IPS-18c (cell line): ENCODE results near the gene HSPBP1.

ENCODE experiments used
- H3K4me3 ChIP-seq: 2 replicates; pipeline ENCODE4 v1.7.0; 2013; ENCODE audit warnings: low read depth, mild to moderate bottlenecking, low read length, moderate library complexity; ENCODE audit not compliant: insufficient read depth
- H3K9me3 ChIP-seq: one replicate; pipeline ENCODE4 v1.6.1; 2013; ENCODE audit warnings: mild to moderate bottlenecking, low read length, moderate library complexity; ENCODE audit not compliant: control insufficient read depth, insufficient read depth

HSPBP1 gene

DNA sequence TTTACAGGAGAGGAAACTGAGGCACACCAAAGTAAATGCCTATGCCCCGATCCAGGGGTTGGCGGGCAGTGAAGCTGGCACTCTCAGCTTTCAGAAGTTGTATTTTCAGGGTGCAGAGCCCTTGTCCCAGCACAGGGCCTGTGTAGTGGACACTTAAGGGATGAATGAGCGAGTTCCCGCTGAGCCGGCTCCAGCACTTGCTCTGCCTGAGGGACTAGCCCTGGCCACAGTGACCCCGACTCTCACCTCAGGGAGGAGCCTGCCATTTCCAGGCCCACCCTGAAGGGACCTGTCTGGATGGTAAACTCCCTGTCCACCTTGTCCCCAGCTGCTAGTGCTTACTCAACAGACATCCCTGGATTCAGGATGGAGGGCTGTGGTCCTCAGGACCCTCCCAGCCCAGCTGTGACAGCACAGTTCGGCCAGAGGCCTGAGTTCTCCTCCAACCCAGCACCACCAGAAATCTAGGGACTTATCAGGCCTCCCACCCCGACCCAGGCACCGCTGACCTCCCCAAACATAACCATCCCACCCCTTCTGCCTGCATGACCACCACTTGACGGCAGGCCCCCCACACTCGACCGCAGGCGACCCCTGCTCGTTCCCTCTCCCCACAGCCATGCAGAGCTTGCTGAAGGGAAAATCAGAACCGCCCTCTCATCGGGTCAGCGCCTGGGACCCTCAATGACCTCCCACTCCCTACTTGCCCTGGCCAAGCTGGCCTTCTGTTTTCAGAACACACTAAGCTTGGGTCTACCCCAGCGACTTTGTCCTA lies 29.5 kb downstream of the HSPBP1 start:
- no peaks in the 10 kb centered on the region for H3K9me3 ChIP-seq
- no peak overlapping the region for H3K4me3 ChIP-seq

DNA sequence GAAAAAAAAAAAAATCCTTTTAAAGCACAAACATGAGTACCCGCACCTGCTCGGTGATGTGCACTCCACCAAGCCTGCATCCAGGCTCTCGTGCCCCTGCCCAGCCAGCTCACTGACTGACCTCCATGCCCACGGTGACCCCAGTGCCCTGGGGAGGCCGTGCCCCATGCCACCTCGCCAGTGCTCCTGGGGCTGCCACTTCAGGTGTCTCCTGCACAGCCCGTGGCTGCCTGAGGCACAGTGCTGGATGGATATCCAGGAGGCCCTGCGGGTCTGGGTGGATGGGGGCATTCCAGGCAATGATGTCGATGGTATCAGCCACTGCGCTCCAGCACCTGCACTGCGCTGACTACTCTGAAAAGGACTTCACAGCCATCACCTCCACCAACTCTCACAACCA lies 30.1 kb downstream of the HSPBP1 start:
- H3K9me3 ChIP-seq = no peaks in the 10 kb centered on the region
- H3K4me3 ChIP-seq = no peak overlapping the region

DNA sequence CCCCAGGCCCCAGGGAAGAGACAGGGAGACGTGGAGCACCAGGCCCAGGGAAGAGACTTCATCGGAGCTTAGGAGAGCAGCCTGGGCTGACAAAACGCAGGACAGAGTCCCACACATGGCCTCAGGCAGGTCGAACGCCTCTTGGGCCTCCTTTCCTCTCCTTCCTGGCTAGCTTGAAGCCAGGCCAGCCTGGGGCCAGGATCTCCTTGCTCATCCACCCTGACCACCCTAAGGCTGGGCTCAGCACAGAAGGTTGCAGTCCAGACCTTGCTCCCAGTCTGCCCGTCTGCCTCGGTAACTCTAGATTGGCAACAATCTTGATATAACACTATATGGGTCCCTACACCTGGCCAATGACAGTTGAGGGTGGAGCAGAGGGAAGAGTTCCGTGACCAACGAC lies 31.2 kb downstream of the HSPBP1 start:
- Histone ChIP-seq H3K9me3 (no peaks in the 10 kb centered on the region), H3K4me3 (no peak overlapping the region)

DNA sequence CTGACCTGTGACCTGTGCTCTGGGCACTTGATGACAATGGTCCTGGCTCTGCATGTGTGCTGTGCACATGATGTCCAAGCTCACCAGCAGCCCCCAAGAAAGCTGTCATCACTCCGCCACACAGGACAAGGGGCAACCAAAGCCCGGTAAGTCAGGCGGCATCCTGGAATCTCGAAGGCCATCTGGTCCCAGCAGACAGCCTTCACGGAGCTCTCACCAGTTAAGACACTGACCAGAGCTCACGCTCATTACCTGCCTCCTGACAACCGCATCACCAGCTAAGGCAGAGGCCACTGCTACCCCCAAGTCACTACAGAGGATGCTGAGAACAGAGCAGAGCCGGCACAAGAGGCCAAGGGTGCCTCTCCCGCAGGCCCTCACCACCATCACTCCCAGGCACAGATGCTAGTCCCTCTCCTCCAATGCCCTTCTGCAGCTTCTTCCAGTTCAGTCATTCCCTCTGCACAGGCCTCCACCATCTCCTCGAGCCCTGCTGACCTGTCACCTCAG lies 31.7 kb downstream of the HSPBP1 start:
- H3K9me3 ChIP-seq = no peaks in the 10 kb centered on the region
- H3K4me3 ChIP-seq = no peak overlapping the region

DNA sequence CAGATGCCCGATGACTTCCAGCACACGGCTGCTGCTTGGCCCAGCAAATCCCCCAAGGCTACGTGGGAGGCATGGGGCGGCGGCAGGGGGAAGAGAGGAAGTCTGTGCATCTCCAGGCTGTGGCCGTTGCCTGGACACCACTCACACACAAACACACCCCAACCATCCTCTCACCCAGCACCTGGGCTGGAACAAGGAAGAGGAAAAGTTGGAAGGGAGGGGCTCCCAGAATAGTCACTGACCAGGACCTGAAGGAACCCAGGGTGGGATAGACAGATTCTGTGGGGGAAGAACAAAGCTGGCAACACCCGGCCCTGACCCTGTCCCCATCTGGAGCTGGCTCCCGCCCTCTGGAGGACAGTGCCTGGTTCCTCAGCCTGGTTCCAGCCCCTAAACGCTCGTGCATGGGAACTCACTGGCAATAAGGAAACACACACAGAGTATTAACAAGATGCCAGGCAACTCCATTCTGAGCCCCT lies 32.2 kb downstream of the HSPBP1 start:
- no peak overlapping the region for H3K4me3 ChIP-seq

DNA sequence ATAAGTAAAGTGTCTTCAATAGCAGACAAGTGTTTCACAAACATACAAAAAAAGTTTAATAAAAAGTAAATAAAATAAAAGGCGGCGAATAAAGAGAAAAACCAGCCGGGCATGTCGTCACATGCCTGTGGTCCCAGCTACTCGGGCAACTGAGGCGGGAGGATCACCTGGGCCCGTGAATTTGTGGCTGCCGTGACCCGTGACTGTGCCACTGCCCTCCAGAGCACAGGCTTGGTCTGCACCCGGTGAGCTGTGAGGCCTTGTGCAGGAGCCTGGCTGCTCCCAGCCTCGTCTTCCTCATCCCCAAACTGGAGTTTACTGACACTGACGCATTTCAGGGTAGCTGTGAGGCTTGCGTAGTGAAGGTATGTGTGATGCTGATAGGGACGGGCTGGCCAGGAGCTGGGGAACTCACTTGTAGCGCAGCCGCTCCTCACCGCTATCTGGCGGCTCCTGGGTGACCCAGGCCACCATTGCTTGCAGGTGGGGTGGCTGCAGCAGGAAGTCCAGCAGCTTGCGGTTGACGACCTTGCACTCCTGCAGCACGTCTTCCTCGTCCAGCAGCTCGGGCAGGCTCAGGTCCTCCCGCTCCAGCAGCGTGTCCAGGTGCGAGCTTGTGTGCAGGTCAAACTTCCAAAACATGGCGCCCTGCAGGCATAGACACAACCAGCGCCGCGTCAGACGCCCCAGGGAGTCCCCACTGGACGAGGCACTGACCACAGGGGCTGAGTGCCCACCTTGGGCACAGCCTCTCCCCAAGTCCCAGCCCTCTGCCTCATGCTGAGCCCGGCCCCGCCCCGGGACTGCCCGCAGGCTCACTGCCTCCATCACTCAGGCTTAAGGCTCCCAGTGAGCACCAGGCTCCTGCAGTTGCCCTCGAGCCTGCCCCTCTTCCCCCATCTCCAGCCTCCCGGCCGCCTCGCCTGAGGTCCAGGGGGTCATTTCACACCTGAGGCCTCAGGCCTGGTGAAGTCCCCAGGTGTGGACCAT lies 33.2 kb downstream of the HSPBP1 start:
- Histone ChIP-seq H3K4me3 (no peak overlapping the region), H3K9me3 (no peaks in the 10 kb centered on the region)

More for the DNA sequence above, 32.2 kb downstream of the HSPBP1 start:
- no peaks in the 10 kb centered on the region for H3K9me3 ChIP-seq

DNA sequence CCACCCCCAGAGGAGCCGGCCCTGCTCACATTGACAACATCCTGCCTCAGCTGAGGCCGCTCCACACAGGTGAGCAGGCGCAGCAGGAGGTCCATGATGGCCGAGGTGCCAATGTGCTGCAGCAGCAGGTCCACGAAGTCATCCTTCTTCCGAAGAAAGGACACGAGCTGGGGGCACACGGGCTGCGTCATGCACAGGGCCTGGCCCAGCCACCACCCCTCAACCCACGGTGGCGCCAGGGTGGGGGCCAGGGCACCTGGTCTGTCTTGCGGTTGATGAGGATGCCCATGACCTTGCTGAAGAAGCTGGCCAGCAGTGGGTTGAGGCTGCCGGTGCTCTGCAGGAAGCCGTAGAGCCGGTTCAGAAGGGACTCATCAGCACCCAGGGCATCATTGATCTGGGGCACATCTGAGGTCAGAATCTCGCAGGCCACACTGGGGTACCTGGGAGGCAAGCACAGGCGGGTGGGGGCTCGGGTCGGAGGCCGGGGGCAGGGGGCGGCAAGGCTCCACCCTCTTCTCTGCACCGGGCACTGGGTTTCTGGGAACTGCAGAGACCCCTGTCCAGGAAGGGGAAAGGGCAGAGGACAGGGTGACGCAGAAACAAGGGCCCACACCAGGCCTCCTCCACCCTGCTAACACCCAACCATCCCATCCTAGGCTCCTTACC lies 34.5 kb downstream of the HSPBP1 start:
- Histone ChIP-seq H3K9me3 (no peaks in the 10 kb centered on the region), H3K4me3 (no peak overlapping the region)

DNA sequence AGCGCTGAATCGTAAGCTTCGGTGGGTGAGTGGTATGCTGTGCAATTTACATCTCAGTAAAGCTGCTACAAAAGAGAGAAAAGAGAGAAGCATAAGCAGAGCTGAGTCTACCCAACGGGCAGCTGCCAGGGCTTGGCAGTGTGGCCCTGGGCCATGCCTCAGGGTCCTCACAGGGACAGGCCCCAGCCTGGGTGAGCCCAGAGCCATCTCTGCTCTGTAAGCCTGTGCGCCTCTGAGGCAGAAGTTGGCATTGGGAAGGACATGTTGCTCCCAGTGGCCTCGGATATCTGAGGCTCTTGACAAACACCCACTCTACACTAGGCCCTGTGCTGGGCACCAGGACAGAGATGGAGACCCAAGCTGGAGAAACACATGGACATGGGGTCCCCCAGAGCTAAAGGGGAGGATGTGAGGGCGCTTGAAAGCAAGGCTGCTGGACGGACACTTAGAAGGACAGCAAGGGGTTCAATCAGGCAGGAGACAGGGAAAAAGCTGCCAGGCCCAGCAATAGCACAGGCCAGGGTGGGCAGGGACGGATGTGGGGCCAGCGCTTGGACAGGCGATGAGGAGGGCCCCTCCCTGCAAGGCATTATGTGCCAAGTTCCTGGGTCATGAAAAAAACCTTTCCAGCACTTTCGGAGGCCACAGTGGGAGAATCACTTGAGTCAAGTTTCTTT lies 35.8 kb downstream of the HSPBP1 start:
- Histone ChIP-seq H3K4me3 (no peak overlapping the region), H3K9me3 (no peaks in the 10 kb centered on the region)

DNA sequence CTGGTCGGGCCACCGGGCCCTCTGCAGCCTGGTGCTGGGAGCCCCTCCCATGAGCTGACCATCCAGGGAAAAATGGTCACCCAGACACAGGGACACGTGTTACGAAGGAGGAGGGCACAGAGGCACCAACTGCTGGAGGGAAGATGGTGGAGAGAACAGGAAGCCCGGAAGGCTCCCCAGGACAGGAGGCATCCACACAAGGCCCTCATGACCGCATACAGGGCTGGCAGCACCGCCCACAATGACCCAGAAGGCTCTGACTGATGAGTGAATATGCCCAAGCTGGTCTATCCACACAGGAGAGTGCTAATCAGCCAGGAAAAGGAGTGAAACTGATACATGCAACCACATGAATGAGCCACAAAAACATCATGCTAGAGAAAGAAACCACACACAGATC lies 37.4 kb downstream of the HSPBP1 start:
- no peaks in the 10 kb centered on the region for H3K9me3 ChIP-seq

DNA sequence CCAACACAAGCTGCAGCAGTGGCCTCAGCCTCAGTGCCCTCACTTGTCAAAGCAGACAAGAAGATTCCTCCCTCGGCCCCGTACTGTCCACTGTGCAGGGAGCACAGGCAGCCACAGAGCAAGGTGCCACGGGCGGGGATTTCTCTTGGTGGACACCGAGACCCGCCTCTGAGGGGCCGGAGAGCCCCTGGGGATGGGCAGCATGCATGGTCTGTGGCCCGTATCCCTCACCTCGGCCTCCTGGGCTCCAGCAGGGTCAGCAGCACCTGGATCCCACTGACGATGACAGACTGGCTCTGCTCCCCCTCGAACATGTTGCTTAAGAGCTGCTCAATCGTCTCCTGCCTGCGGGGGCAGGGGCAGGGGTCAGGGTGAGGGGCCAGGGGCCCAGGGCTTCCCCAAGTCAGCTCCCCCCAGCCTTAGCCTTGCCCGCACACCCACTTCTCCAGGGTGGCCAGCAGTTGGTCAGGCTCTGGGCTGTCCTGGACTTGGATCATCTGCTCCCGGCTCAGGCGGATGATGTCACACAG lies 37.9 kb downstream of the HSPBP1 start:
- no peaks in the 10 kb centered on the region for H3K9me3 ChIP-seq
- no peak overlapping the region for H3K4me3 ChIP-seq

More for the DNA sequence above, 37.4 kb downstream of the HSPBP1 start:
- H3K4me3 ChIP-seq = no peak overlapping the region

DNA sequence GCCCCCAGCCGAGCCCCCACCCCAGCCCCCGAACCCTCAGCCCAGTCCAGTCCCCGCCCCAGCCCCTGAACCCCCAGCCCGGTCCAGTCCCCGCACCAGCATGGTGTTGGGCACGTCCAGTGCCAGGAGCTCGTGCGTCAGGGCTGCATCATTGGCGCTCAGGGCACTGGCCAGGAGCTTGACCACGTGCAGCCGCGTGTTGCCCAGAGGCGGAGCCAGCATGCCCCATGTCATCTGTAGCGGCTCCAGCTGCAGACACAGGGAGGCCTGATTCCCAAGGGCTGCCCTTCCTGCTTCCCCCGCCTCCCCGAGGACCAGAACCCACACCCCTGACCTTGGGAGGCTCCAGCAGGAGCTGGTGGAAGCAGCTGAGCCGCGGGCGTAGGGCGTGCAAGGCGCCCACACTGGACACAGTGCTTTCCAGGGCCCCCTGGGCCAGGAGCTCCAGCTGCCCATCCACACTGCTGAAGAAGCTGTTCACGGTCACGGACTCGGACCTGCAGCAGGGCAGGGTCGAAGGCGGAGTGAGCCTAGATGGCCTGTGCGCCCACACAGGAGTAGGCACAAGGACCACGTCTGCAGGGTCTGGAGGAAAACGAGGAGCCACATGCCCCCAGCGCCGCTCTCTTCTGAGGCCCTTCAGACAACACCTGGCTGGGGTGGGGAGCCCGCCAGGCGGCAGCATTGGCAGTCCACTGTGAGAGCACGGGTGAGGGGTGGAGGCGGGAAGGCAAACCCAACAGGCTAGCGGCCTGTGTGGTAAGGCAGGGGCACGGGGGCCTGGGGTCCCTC lies 38.6 kb downstream of the HSPBP1 start:
- Histone ChIP-seq H3K4me3 (no peak overlapping the region), H3K9me3 (no peaks in the 10 kb centered on the region)

DNA sequence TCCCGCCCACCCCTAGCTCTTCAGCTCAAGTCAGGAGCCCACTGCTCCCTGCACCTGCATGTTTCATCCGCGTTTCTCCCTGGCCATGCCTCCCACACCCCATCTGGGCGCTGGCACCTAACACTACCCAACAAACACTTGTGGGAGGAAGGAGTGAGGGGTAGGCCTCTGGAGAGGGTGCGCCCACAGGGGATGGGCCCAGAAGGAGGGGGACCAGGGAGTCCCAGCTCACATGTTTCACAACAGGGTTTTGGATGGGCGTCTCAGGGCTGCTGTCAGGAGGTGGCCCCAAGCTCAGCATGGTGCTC lies 39.2 kb downstream of the HSPBP1 start:
- Histone ChIP-seq H3K4me3 (no peak overlapping the region), H3K9me3 (no peaks in the 10 kb centered on the region)

DNA sequence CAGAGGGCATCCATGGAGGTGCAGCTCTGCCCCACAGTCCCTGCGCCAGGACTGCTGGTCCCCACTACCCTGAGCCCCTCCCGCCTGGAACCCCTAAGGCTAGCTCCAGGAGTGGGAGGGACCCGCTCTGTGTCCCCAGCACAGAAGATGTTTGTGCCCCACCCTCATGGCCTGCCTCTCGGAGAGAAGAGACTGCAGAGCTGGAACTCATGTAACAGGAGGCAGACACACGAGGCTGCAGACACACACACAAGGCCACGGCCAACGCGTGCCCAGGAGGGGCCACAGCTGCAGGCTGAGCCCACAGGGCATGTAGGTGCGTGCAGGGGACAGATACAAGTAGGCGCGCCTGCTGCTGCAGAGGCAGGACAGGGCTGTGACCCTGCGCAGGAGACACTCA lies 40.9 kb downstream of the HSPBP1 start:
- Histone ChIP-seq H3K4me3 (no peak overlapping the region), H3K9me3 (no peaks in the 10 kb centered on the region)

DNA sequence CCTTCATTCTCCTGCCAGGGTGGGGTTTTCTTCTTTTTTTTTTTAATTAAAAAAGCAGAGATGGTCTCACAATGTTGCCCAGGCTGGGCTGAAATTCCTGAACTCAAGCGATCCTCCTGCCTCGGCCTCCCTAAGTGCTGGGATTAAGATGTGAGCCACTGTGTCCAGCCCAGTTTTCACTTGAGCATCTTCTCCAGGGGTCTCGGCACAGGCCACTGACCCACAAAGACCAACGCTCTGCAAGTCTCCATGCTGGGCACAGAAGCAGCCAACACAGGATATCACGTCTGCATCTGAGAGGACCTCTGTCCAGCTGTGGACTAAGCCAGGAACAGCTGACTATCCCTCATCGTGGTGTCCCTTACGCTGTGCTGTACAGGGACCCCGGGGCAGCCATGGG lies 41.9 kb downstream of the HSPBP1 start:
- no peak overlapping the region for H3K4me3 ChIP-seq
- H3K9me3 ChIP-seq = no peaks in the 10 kb centered on the region

DNA sequence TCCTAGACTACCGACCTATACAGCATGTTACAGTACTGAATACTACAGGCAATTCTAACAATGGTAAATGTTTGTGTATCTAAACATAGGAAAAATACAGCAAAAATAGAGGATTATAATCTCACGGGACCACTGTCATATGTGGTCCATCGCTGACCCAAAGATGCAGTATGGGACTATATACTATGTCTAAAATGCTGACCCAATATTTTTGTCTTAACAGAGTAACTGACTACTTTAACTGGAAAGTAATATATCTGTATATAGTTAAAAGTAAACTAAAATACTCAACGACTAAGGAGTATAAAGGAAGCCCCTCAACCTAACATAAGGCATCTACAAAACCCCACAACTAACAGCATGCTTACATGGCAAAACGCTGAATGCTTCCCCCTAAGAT lies 46.9 kb downstream of the HSPBP1 start:
- no peaks in the 10 kb centered on the region for H3K9me3 ChIP-seq
- H3K4me3 ChIP-seq = no peak overlapping the region

DNA sequence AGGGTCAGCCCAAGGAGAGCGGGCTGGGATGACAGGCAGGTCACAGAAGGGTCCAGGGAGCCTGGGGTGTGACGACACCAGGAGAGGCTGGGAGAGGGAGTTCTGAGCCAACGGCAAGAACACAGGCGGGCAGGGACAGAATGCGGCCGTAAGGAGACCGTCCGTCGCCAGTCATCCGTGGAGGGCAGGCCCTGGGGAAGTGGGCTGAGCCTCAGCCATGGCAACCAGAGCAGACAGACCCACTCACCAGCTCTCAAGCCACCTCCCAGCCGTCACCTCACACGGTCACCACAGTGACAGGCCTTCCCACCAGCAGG lies 47.7 kb downstream of the HSPBP1 start:
- no peaks in the 10 kb centered on the region for H3K9me3 ChIP-seq
- no peak overlapping the region for H3K4me3 ChIP-seq
